Activated CD4-positive, alpha-beta T cell treated with anti-CD3 and anti-CD28 coated beads for 36 hours (primary cell): ENCODE data around the gene TSHR. TPM values are rescaled to one million over a fixed set of nuclear protein-coding genes. Genes with fewer than 3 reads are reported as not detected.
"Not testable (repeated sequence)": the region's sequence is repeated elsewhere in the genome, so short reads cannot be mapped to it uniquely, and the experiment has no call there.

Experiments
- ATAC-seq: fragments of 200-7000 bp; cut with Tn5 transposase; one replicate; pipeline ENCODE4 v1.10.0; 2021; ENCODE audit warnings: mild to moderate bottlenecking, moderate library complexity
- CTCF ChIA-PET: fragments of 350-600 bp; sonication (Branson Sonifier 250); formaldehyde crosslinking; loops from one replicate; lab custom pipeline; 2021; ENCODE audit warnings: antibody characterized with exemption; lab: Charles Lee
- POLR2A ChIA-PET: fragments of 350-600 bp; sonication (Branson Sonifier 250); formaldehyde crosslinking; loops from one replicate; lab custom pipeline; 2021; ENCODE audit warnings: antibody characterized with exemption, inconsistent platforms; lab: Charles Lee
- DNase-seq: peaks from one replicate; pipeline ENCODE4 v3.0.0-alpha.2; 2020
- H3K27ac Mint-ChIP-seq: one replicate; pipeline ENCODE4 v1.8.0; 2021; ENCODE audit warnings: mixed read lengths
- H3K27me3 Mint-ChIP-seq: one replicate; pipeline ENCODE4 v1.8.0; 2021; ENCODE audit warnings: mixed read lengths
- H3K36me3 Mint-ChIP-seq: one replicate; pipeline ENCODE4 v1.8.0; 2021; ENCODE audit warnings: low read depth, mixed read lengths
- H3K4me1 Mint-ChIP-seq: one replicate; pipeline ENCODE4 v1.8.0; 2021; ENCODE audit warnings: mixed read lengths
- H3K4me3 Mint-ChIP-seq: one replicate; pipeline ENCODE4 v1.8.0; 2021; ENCODE audit warnings: mild to moderate bottlenecking, moderate library complexity, mixed read lengths
- H3K9me3 Mint-ChIP-seq: one replicate; pipeline ENCODE4 v1.8.0; 2021; ENCODE audit warnings: low read depth, mixed read lengths
- intact Hi-C, 2 experiments: fragments of 100-400 bp; cut with DNase I in 1 of 2; cut with micrococcal nuclease in 1 of 2; formaldehyde crosslinking; loops; one replicate each; pipeline versions ENCODE4 v1.14.2 to v1.15.1; 2022 to 2024; cut with DNase I, micrococcal nuclease
- total RNA-seq, 2 experiments: library from RNA; stranded (reverse); gene quantifications; one replicate each; pipeline ENCODE4 v1.2.3, GENCODE V29; 2021

The TSHR gene
- total RNA-seq, 2 experiments from 2014 or later: not detected

DNA sequence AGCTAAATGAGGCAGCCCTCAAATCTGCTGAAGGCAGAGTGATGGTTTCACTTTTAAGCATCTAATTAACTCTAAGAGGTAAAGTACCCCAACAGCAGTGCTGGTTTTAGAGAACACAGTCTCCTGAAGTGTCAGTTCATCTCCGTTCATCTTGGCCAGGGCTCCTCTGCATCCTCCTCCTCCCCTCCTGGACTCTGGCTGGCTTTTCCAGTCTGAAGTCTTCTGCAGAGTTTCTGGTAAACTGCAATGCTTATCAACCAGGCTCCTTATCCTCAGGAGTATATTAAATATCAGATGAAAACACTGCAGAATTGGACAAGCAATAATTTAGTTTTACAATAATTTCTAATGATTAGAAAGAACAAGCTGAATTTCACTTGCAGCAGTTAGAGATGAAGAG is 150.0 kb downstream of the TSHR start:
- ChIA-PET POLR2A (no interaction called here), CTCF (no interaction called here)
- Mint-ChIP-seq H3K4me3 (no peak overlapping the region), H3K4me1 (no peaks in the 10 kb centered on the region), H3K27me3 (no peaks in the 10 kb centered on the region), H3K36me3 (no peaks in the 10 kb centered on the region), H3K27ac (no peak overlapping the region), H3K9me3 (no peaks in the 10 kb centered on the region)
- no peak for DNase-seq
- intact Hi-C loops: no loop called here
- no peak for ATAC-seq

DNA sequence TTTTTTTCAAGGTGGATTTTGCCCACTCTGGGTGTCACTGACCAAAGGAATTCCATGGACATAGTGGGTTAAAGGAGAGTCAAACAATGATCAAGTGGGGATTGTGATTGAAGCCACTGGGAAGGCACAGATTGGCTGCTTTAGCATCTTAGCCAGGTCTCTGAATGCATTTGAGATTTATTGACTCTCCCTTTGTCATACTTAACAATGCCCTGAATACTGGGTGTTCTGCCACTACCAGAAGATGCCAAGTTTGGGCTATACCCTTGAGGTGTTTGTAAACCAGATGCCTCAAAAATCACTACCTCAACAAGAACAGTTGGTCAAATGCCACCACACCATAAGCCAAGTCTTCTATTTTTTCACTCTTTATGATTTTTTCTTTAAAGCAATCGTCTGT is 150.5 kb downstream of the TSHR start:
- Mint-ChIP-seq H3K9me3 (no peaks in the 10 kb centered on the region), H3K36me3 (no peaks in the 10 kb centered on the region), H3K27ac (no peak overlapping the region), H3K27me3 (no peaks in the 10 kb centered on the region), H3K4me3 (no peak overlapping the region), H3K4me1 (no peaks in the 10 kb centered on the region)
- DNase-seq: no peak
- ChIA-PET POLR2A (no interaction called here), CTCF (no interaction called here)
- intact Hi-C loops: no loop called here
- ATAC-seq: no peak

DNA sequence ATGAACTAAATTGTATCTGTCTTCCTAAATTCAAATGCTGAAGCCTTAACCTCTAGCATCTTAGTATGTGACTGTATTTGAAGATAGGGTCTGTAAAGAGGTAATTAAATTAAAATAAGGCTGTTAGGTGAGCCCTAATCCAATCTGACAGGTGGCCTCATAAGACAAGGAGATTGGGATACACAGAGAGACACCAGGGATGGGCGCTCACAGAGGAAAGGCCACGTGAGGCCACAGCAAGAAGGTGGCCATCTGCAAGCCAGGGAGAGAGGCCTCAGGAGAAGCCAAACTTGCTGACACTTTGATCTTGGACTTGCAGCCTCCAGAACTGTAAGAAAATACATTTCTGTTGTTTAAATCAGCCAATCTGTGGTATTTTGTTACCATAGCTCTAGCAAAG is 154.8 kb downstream of the TSHR start:
- ChIA-PET POLR2A (no interaction called here), CTCF (no interaction called here)
- intact Hi-C loops: no loop called here
- Mint-ChIP-seq H3K4me1 (no peaks in the 10 kb centered on the region), H3K36me3 (no peaks in the 10 kb centered on the region), H3K4me3 (no peak overlapping the region), H3K27ac (no peak overlapping the region), H3K9me3 (no peaks in the 10 kb centered on the region), H3K27me3 (no peaks in the 10 kb centered on the region)
- ATAC-seq (no peak), DNase-seq (no peak)

DNA sequence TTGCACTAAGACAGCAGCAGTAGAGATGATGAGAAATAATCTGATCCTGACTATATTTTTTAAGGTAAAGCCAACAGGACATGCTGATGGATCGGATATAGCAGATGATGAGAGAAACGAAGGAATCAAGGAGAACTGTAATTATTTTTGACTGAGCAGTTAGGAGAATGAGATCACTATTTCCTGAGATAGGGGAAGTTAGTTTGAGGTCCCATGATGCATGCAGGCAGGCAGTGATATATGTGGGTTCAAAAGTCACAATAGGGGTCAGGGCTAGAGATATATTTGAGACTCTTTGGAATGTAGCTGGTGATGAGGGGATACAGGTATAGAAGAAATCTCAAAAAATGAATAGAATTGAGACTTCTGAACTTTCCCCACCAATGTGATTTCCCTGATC is 157.8 kb downstream of the TSHR start:
- POLR2A ChIA-PET: no interaction called here
- H3K27me3 Mint-ChIP-seq: no peaks in the 10 kb centered on the region
- no peak overlapping the region for H3K4me3 Mint-ChIP-seq
- no peaks in the 10 kb centered on the region for H3K36me3 Mint-ChIP-seq
- H3K4me1 Mint-ChIP-seq: no peaks in the 10 kb centered on the region
- no peak for DNase-seq
- intact Hi-C loops: no loop called here
- no peak overlapping the region for H3K27ac Mint-ChIP-seq
- no peak for ATAC-seq
- CTCF ChIA-PET: no interaction called here
- H3K9me3 Mint-ChIP-seq: no peaks in the 10 kb centered on the region

DNA sequence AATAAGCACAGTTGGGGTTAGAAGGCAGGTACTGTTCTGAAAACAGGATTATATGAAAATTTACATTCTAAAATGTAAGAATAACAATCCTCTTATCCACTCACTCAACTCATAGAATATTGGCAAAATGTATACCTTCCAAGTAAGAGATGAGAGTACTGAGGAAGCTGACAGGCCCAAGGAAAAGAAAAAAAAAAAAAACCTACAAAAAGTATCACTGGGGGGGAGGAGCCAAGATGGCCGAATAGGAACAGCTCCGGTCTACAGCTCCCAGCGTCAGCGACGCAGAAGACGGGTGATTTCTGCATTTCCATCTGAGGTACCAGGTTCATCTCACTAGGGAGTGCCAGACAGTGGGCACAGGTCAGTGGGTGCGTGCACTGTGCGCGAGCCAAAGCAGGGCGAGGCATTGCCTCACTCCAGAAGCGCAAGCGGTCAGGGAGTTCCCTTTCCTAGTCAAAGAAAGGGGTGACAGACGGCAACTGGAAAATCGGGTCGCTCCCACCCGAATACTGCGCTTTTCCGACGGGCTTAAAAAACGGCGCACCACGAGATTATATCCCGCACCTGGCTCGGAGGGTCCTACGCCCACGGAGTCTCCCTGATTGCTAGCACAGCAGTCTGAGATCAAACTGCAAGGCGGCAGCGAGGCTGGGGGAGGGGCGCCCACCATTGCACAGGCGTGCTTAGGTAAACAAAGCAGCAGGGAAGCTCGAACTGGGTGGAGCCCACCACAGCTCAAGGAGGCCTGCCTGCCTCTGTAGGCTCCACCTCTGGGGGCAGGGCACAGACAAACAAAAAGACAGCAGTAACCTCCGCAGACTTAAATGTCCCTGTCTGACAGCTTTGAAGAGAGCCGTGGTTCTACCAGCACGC is 158.8 kb downstream of the TSHR start:
- H3K27ac Mint-ChIP-seq, H3K36me3 Mint-ChIP-seq, DNase-seq, H3K9me3 Mint-ChIP-seq, ATAC-seq, POLR2A ChIA-PET, H3K4me1 Mint-ChIP-seq, H3K27me3 Mint-ChIP-seq, H3K4me3 Mint-ChIP-seq, intact Hi-C loops: not testable (repeated sequence)
- CTCF ChIA-PET: interaction anchor here (0.6 to 0.7 kb wide), 2 partner anchors 24 to 220 kb away, joined by 3 to 4 read pairs; no protein-coding TSS in a partner anchor

DNA sequence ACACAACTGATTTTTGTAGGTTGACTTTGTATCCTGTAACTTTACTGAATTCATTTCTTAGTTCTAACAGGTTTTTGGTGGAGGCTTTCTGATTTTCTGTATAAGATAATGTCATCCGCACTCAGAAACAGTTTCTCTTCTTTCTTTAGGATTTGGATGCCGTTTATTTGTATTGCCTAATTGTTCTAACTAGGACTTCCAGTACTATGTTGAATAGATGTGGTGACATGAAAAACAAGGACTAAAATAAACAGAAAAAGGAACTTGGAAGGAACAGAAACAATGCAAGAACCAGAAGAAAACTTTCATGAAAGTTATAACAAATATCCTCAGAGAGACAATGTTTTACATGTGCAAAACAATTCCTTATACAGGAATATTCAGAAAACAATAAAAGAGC is 165.1 kb downstream of the TSHR start:
- DNase-seq: no peak
- Mint-ChIP-seq H3K27me3 (no peaks in the 10 kb centered on the region), H3K36me3 (no peaks in the 10 kb centered on the region), H3K9me3 (no peaks in the 10 kb centered on the region), H3K4me3 (no peak overlapping the region), H3K4me1 (peaks cover 4% of the 10 kb centered on the region), H3K27ac (no peak overlapping the region)
- ATAC-seq: no peak
- POLR2A ChIA-PET: no interaction called here
- intact Hi-C loops: no loop called here
- CTCF ChIA-PET: no interaction called here

DNA sequence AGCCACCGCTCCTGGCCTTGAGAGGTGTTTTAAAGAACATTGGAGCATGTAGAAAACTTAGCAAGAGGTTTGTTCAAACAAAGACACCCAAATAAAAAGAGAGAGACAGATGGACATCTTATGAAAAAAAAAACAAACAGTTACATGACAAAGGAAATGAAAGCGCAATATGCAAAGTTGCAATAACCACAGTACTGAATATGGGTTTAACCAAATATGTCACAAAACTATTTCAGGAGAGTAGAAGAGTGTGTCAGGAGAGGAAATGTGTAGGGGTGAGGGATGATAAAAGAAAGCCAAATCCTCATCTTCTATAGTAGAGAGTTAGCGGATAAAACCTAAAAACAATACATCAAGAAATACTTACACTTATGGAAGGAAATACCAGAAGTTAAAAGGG is 166.9 kb downstream of the TSHR start:
- Mint-ChIP-seq H3K27me3 (no peaks in the 10 kb centered on the region), H3K4me1 (peaks cover 4% of the 10 kb centered on the region), H3K36me3 (no peaks in the 10 kb centered on the region), H3K9me3 (no peaks in the 10 kb centered on the region), H3K4me3 (no peak overlapping the region), H3K27ac (no peak overlapping the region)
- ChIA-PET CTCF (no interaction called here), POLR2A (no interaction called here)
- intact Hi-C loops: no loop called here
- ATAC-seq (peak; percentile 60), DNase-seq (no peak)

DNA sequence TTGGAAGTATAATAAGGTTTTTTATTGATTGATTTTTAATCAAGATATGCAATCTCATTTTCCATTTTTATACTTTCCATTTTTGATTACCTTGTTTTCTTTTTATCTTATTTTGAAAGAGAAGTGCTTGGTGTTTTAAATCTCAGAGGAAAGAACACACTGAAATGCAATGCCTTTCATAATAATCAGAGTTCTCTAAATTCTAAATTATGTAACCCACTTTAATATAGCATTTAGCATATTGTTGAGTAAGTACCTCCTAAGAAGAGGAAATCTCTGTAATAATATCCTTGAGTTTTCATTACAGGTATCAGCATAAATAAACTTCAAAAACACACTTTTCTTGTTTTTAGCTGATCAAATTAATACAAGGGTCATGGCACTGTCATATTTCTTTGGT is 168.4 kb downstream of the TSHR start:
- ChIA-PET CTCF (no interaction called here), POLR2A (no interaction called here)
- intact Hi-C loops: no loop called here
- Mint-ChIP-seq H3K4me3 (no peak overlapping the region), H3K9me3 (no peaks in the 10 kb centered on the region), H3K27me3 (no peaks in the 10 kb centered on the region), H3K36me3 (no peaks in the 10 kb centered on the region), H3K4me1 (peaks cover 4% of the 10 kb centered on the region), H3K27ac (no peak overlapping the region)
- DNase-seq (no peak), ATAC-seq (no peak)

DNA sequence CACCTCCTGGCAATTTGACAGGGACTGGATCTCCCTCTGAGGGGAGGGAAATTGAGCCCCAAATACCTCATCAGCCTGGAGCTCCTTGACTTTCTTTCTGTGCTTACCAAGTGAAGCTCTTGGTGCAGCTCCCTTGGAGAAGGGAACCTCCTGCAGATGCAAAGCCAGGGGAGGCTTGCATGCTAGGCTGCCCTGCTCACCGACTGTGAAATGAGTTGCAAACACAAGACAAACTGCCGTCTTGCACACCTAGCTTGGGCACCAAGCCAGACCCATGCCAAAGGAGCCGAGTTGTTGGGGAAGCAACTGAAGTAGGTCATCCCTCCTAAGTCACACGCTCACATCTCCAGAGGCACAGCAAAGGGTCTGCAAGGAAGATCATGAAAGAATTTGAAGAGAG is 170.1 kb downstream of the TSHR start:
- ChIA-PET CTCF (interaction anchor here (0.6 kb wide), 1 partner anchor 174 kb away, joined by 3 read pairs; no protein-coding TSS in a partner anchor), POLR2A (no interaction called here)
- Mint-ChIP-seq H3K27me3 (no peaks in the 10 kb centered on the region), H3K27ac (no peak overlapping the region), H3K4me3 (no peak overlapping the region), H3K36me3 (no peaks in the 10 kb centered on the region), H3K4me1 (peaks cover 4% of the 10 kb centered on the region), H3K9me3 (no peaks in the 10 kb centered on the region)
- ATAC-seq (no peak), DNase-seq (no peak)
- intact Hi-C loops: no loop called here

DNA sequence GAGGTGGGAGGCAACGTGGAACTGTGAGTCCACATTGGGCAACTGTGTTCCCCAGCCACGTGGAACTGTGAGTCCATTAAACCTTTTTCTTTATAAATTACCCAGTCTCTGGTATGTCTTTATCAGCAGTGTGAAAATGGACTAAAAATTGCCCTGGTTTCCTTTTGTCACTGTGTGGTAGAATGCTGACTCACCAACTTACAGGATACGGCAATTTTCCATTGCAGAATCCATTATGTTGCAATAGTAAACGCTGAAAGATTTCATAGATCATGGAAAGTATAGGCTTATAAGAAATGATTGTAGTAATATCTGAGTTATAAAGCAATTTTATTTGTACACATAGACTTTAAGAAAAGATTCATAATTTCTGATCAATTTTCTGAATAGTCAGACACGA is 172.4 kb downstream of the TSHR start:
- ChIA-PET POLR2A (no interaction called here), CTCF (no interaction called here)
- Mint-ChIP-seq H3K27me3 (no peaks in the 10 kb centered on the region), H3K36me3 (no peaks in the 10 kb centered on the region), H3K4me1 (no peaks in the 10 kb centered on the region), H3K9me3 (no peaks in the 10 kb centered on the region), H3K4me3 (no peak overlapping the region), H3K27ac (no peak overlapping the region)
- intact Hi-C loops: no loop called here
- DNase-seq (no peak), ATAC-seq (no peak)

DNA sequence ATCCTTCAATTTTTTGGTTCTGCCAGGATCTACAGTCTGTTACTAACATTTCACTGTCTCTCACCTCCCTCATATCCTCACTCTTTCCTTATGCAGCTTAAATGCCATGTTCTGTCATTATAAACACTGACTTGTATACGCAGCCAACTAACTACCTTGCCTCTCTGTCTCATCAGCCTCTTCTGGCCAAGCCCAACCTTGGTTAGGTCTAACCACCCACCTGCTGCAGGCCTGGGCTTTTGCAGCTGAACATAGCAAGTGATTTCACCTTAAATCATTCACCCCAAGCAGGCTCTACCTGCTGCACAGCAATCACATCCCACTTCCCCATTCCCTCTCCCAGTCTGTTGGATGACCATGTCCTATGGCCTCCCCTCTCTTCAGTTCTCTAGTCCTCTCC is 173.8 kb downstream of the TSHR start:
- ChIA-PET POLR2A (no interaction called here), CTCF (no interaction called here)
- intact Hi-C loops: no loop called here
- Mint-ChIP-seq H3K27me3 (no peaks in the 10 kb centered on the region), H3K4me1 (no peaks in the 10 kb centered on the region), H3K4me3 (no peak overlapping the region), H3K36me3 (no peaks in the 10 kb centered on the region), H3K9me3 (no peaks in the 10 kb centered on the region), H3K27ac (no peak overlapping the region)
- ATAC-seq: no peak
- no peak for DNase-seq

DNA sequence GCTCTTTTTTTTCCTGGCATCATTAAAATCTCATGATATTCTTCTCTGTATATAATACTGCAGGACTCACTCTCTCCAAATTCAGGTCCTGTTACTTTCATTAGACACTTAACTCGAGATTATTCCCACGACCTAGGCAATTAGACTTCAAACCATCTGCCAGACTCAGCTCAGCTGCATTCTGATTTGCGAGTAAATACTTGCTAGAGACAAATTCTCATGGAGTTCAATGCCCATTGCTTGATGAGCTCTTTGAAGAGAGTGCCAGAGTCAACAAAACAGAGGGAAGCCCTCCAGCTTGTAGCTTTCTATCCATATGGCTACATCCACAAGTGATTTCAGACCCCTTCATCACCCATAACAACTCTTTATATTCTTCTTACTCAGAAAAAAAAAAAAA is 177.0 kb downstream of the TSHR start:
- DNase-seq (no peak), ATAC-seq (no peak)
- CTCF ChIA-PET: no interaction called here
- intact Hi-C loops: no loop called here
- no peaks in the 10 kb centered on the region for H3K27me3 Mint-ChIP-seq
- POLR2A ChIA-PET: no interaction called here
- no peaks in the 10 kb centered on the region for H3K4me1 Mint-ChIP-seq
- no peak overlapping the region for H3K4me3 Mint-ChIP-seq
- H3K9me3 Mint-ChIP-seq: no peaks in the 10 kb centered on the region
- no peak overlapping the region for H3K27ac Mint-ChIP-seq
- no peaks in the 10 kb centered on the region for H3K36me3 Mint-ChIP-seq
